HUES48 (cell line): ENCODE measurements around the gene UBP1.
A peak's percentile ranks its signal among the peaks of the same experiment; 100 is the strongest.
"Not testable (repeated sequence)": the region's sequence is repeated elsewhere in the genome, so short reads cannot be mapped to it uniquely, and the experiment has no call there.

ENCODE experiments used
- H3K27ac ChIP-seq: one replicate; pipeline ENCODE4 v1.7.0; 2013; ENCODE audit warnings: low read depth, low read length, inconsistent platforms
- H3K27me3 ChIP-seq: 2 replicates; pipeline ENCODE4 v1.6.1; 2013; ENCODE audit warnings: mild to moderate bottlenecking, low read length; ENCODE audit not compliant: control insufficient read depth, insufficient read depth
- H3K36me3 ChIP-seq: 2 replicates; pipeline ENCODE4 v1.6.1; 2013; ENCODE audit warnings: low read length; ENCODE audit not compliant: control insufficient read depth, insufficient read depth
- H3K4me1 ChIP-seq: 2 replicates; pipeline ENCODE4 v1.6.1; 2013; ENCODE audit warnings: mild to moderate bottlenecking, low read length; ENCODE audit not compliant: control insufficient read depth, insufficient read depth
- H3K4me3 ChIP-seq: 2 replicates; pipeline ENCODE4 v1.5.1; 2013; ENCODE audit warnings: mild to moderate bottlenecking, low read depth, low read length
- H3K9ac ChIP-seq: 2 replicates; pipeline ENCODE4 v1.6.1; 2013; ENCODE audit warnings: mild to moderate bottlenecking, low read depth, low read length, moderate library complexity
- H3K9me3 ChIP-seq: 2 replicates; pipeline ENCODE4 v1.6.1; 2013; ENCODE audit warnings: low read length; ENCODE audit not compliant: control insufficient read depth, insufficient read depth

UBP1 gene

GRCh38 chr3:33453331-33453761 is 13.1 kb upstream of the UBP1 start:
- Histone ChIP-seq H3K36me3 (peaks cover 7% of the 10 kb centered on the region; the same call in 1 of the 2 replicates), H3K4me3 (no peak overlapping the region), H3K27me3 (no peaks in the 10 kb centered on the region), H3K9ac (no peak overlapping the region), H3K27ac (no peak overlapping the region), H3K4me1 (no peaks in the 10 kb centered on the region), H3K9me3 (peaks cover 7% of the 10 kb centered on the region; the same call in 1 of the 2 replicates)

GRCh38 chr3:33451994-33452393 is 11.8 kb upstream of the UBP1 start:
- not testable (repeated sequence) for H3K9ac ChIP-seq, H3K4me3 ChIP-seq, H3K4me1 ChIP-seq, H3K36me3 ChIP-seq, H3K27me3 ChIP-seq, H3K9me3 ChIP-seq, H3K27ac ChIP-seq

GRCh38 chr3:33447958-33448357 is 7.8 kb upstream of the UBP1 start:
- no peaks in the 10 kb centered on the region for H3K9me3 ChIP-seq
- no peak overlapping the region for H3K9ac ChIP-seq
- peak overlapping the region; percentile 54 for H3K27ac ChIP-seq
- H3K4me1 ChIP-seq: no peaks in the 10 kb centered on the region
- H3K27me3 ChIP-seq: no peaks in the 10 kb centered on the region
- H3K36me3 ChIP-seq: peaks cover 4% of the 10 kb centered on the region; the same call in 1 of the 2 replicates
- H3K4me3 ChIP-seq: peak overlapping the region; percentile 74

GRCh38 chr3:33447256-33447625 is 7.0 kb upstream of the UBP1 start:
- not testable (repeated sequence) for H3K9me3 ChIP-seq, H3K27me3 ChIP-seq, H3K27ac ChIP-seq, H3K9ac ChIP-seq, H3K36me3 ChIP-seq, H3K4me1 ChIP-seq
- H3K4me3 ChIP-seq: peak overlapping the region; percentile 74

GRCh38 chr3:33442190-33442589 is 2.0 kb upstream of the UBP1 start:
- Histone ChIP-seq H3K9me3 (no peaks in the 10 kb centered on the region), H3K27me3 (no peaks in the 10 kb centered on the region), H3K4me1 (peaks cover 24% of the 10 kb centered on the region), H3K4me3 (no peak overlapping the region), H3K27ac (no peak overlapping the region), H3K36me3 (no peaks in the 10 kb centered on the region), H3K9ac (no peak overlapping the region)

- Histone ChIP-seq H3K9me3 (no peaks in the 10 kb centered on the region), H3K36me3 (no peaks in the 10 kb centered on the region), H3K4me1 (peaks cover 31% of the 10 kb centered on the region), H3K27me3 (no peaks in the 10 kb centered on the region), H3K27ac (peak overlapping the region; percentile 95), H3K4me3 (peak overlapping the region; percentile 78), H3K9ac (peak overlapping the region; percentile 50)
These were observed 1.2 kb upstream of the UBP1 start for GRCh38 chr3:33441225-33441976.

- H3K36me3 ChIP-seq: no peaks in the 10 kb centered on the region
- peaks cover 42% of the 10 kb centered on the region for H3K4me1 ChIP-seq
- peak overlapping the region; percentile 95 for H3K27ac ChIP-seq
- no peaks in the 10 kb centered on the region for H3K27me3 ChIP-seq
- peak overlapping the region; percentile 92 for H3K9ac ChIP-seq
- H3K4me3 ChIP-seq: peak overlapping the region; percentile 78
- H3K9me3 ChIP-seq: no peaks in the 10 kb centered on the region
These were observed 468 bp downstream of the UBP1 start for GRCh38 chr3:33439546-33440327.

GRCh38 chr3:33438881-33439545 is 1.2 kb downstream of the UBP1 start:
- peaks cover 42% of the 10 kb centered on the region for H3K4me1 ChIP-seq
- H3K4me3 ChIP-seq: peak overlapping the region; percentile 78
- peak overlapping the region; percentile 92 for H3K9ac ChIP-seq
- H3K9me3 ChIP-seq: no peaks in the 10 kb centered on the region
- H3K27me3 ChIP-seq: no peaks in the 10 kb centered on the region
- H3K27ac ChIP-seq: peak overlapping the region; percentile 95
- no peaks in the 10 kb centered on the region for H3K36me3 ChIP-seq

- Histone ChIP-seq H3K27me3 (no peaks in the 10 kb centered on the region), H3K27ac (peak overlapping the region; percentile 46), H3K4me1 (peaks cover 42% of the 10 kb centered on the region), H3K4me3 (peak overlapping the region; percentile 78), H3K9me3 (no peaks in the 10 kb centered on the region), H3K9ac (peak overlapping the region; percentile 92; the same call in 1 of the 2 replicates), H3K36me3 (no peaks in the 10 kb centered on the region)
These were observed 1.9 kb downstream of the UBP1 start for GRCh38 chr3:33438284-33438668.

GRCh38 chr3:33437556-33438283 is 2.5 kb downstream of the UBP1 start:
- H3K9ac ChIP-seq: peak overlapping the region; percentile 92; the same call in 1 of the 2 replicates

More at GRCh38 chr3:33437556-33438283, 2.5 kb downstream of the UBP1 start:
- Histone ChIP-seq H3K27me3 (no peaks in the 10 kb centered on the region), H3K4me3 (peak overlapping the region; percentile 78), H3K36me3 (no peaks in the 10 kb centered on the region), H3K9me3 (no peaks in the 10 kb centered on the region), H3K4me1 (peaks cover 42% of the 10 kb centered on the region), H3K27ac (peak overlapping the region; percentile 46)
